HL-60 (cell line): ENCODE measurements around the gene UBE2R2.
"Not testable (repeated sequence)": the region's sequence is repeated elsewhere in the genome, so short reads cannot be mapped to it uniquely, and the experiment has no call there.

Experiments used
- CTCF ChIP-seq: IDR thresholded peaks from one replicate; pipeline ENCODE4 v1.5.1; 2011; ENCODE audit warnings: low read length, control low read depth, inconsistent platforms; ENCODE audit not compliant: insufficient read depth
- TF ChIP-seq, protein P1 (sequence below): IDR thresholded peaks from 2 replicates; pipeline ENCODE4 v1.6.1; 2012; ENCODE audit warnings: low read depth; ENCODE audit not compliant: insufficient replicate concordance

- TF ChIP-seq, protein P1, sequence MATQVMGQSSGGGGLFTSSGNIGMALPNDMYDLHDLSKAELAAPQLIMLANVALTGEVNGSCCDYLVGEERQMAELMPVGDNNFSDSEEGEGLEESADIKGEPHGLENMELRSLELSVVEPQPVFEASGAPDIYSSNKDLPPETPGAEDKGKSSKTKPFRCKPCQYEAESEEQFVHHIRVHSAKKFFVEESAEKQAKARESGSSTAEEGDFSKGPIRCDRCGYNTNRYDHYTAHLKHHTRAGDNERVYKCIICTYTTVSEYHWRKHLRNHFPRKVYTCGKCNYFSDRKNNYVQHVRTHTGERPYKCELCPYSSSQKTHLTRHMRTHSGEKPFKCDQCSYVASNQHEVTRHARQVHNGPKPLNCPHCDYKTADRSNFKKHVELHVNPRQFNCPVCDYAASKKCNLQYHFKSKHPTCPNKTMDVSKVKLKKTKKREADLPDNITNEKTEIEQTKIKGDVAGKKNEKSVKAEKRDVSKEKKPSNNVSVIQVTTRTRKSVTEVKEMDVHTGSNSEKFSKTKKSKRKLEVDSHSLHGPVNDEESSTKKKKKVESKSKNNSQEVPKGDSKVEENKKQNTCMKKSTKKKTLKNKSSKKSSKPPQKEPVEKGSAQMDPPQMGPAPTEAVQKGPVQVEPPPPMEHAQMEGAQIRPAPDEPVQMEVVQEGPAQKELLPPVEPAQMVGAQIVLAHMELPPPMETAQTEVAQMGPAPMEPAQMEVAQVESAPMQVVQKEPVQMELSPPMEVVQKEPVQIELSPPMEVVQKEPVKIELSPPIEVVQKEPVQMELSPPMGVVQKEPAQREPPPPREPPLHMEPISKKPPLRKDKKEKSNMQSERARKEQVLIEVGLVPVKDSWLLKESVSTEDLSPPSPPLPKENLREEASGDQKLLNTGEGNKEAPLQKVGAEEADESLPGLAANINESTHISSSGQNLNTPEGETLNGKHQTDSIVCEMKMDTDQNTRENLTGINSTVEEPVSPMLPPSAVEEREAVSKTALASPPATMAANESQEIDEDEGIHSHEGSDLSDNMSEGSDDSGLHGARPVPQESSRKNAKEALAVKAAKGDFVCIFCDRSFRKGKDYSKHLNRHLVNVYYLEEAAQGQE: not testable (repeated sequence)
- TF ChIP-seq CTCF: not testable (repeated sequence)
Measured at GRCh38 chr9:33793496-33793895, 23.5 kb upstream of the UBE2R2 start.
